Nephron (organoid): ENCODE results near the gene PSMA1.
A peak's percentile ranks its signal among the peaks of the same experiment; 100 is the strongest.

Experiments
- H3K27ac Mint-ChIP-seq, 3 experiments: 2 replicates each; pipeline ENCODE4 v1.8.0; 2020; ENCODE audit warnings: mixed read lengths in 3 of 3, mild to moderate bottlenecking in 2 of 3, moderate library complexity in 1 of 3
- H3K27me3 Mint-ChIP-seq: 2 replicates; pipeline ENCODE4 v1.8.0; 2021; ENCODE audit warnings: low read depth, mild to moderate bottlenecking, moderate library complexity, mixed read lengths
- H3K36me3 Mint-ChIP-seq: 2 replicates; pipeline ENCODE4 v1.8.0; 2020; ENCODE audit warnings: low read depth, mixed read lengths
- H3K4me1 Mint-ChIP-seq: 2 replicates; pipeline ENCODE4 v1.8.0; 2020; ENCODE audit warnings: mixed read lengths
- H3K4me3 Mint-ChIP-seq, 3 experiments: 2 replicates each; pipeline ENCODE4 v1.8.0; 2020; ENCODE audit warnings: mild to moderate bottlenecking in 3 of 3, mixed read lengths in 3 of 3, moderate library complexity in 2 of 3
- H3K9me3 Mint-ChIP-seq: 2 replicates; pipeline ENCODE4 v1.8.0; 2020; ENCODE audit warnings: mixed read lengths
- TF ChIP-seq, protein P1 (sequence below), 3 experiments: fragments of 200-600 bp; sonication (generic); IDR thresholded peaks; one replicate each; pipeline ENCODE4 v1.5.0; 2021; ENCODE audit warnings: antibody characterized with exemption in 3 of 3; ENCODE audit not compliant: unreplicated experiment in 3 of 3

PSMA1 gene

DNA sequence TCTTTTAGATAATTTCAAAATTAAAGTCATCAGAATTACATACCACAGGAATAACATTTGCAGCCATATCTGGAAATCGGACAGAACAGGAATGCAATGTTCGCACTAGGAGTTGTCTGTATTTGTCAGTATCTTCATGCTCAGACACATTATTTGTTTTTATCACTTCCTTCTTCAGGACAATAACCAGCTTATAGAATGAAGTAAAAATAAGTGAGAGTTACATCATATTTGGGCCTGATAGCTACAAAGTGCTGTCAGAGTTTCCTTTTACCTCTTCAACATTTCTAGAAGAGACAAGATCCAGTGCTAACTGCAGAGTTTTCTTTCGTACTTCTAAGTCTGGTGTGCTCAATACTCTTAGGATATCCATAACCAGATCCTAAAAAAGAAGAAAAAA, 39.5 kb downstream of the PSMA1 start:
- Mint-ChIP-seq H3K4me1 (no peaks in the 10 kb centered on the region), H3K9me3 (no peaks in the 10 kb centered on the region), H3K4me3 (no peak overlapping the region), H3K36me3 (peaks cover 64% of the 10 kb centered on the region), H3K27me3 (no peaks in the 10 kb centered on the region), H3K27ac (no peak overlapping the region)
- TF ChIP-seq, protein P1, sequence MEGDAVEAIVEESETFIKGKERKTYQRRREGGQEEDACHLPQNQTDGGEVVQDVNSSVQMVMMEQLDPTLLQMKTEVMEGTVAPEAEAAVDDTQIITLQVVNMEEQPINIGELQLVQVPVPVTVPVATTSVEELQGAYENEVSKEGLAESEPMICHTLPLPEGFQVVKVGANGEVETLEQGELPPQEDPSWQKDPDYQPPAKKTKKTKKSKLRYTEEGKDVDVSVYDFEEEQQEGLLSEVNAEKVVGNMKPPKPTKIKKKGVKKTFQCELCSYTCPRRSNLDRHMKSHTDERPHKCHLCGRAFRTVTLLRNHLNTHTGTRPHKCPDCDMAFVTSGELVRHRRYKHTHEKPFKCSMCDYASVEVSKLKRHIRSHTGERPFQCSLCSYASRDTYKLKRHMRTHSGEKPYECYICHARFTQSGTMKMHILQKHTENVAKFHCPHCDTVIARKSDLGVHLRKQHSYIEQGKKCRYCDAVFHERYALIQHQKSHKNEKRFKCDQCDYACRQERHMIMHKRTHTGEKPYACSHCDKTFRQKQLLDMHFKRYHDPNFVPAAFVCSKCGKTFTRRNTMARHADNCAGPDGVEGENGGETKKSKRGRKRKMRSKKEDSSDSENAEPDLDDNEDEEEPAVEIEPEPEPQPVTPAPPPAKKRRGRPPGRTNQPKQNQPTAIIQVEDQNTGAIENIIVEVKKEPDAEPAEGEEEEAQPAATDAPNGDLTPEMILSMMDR (IDR thresholded peaks at IDR 0.05; ENCODE audit: unreplicated experiment in 3 of 3): no peak

DNA sequence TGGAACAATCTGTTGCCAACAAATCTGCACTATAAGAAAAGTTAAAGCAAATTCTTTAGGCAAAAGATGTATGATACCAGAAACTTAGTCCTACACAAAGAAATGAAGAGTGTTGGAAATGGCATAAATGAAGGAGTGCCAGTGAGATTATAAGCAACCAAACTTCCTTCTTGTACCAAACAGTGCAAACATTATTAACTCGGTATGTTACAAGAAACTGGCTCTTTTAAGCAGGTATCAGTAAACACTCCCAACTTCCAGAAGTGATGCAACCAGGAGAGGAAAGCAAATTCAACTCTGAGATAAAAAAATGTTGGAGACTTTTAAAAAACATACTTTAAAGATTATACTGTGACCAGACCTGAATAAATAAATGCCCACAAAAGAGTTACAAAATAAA, 49.1 kb downstream of the PSMA1 start:
- no peak overlapping the region for H3K27ac Mint-ChIP-seq
- no peaks in the 10 kb centered on the region for H3K27me3 Mint-ChIP-seq
- no peaks in the 10 kb centered on the region for H3K9me3 Mint-ChIP-seq
- TF ChIP-seq, protein P1 (IDR thresholded peaks at IDR 0.05; ENCODE audit: unreplicated experiment in 3 of 3): no peak
- peaks cover 81% of the 10 kb centered on the region for H3K36me3 Mint-ChIP-seq
- no peaks in the 10 kb centered on the region for H3K4me1 Mint-ChIP-seq
- H3K4me3 Mint-ChIP-seq: no peak overlapping the region

DNA sequence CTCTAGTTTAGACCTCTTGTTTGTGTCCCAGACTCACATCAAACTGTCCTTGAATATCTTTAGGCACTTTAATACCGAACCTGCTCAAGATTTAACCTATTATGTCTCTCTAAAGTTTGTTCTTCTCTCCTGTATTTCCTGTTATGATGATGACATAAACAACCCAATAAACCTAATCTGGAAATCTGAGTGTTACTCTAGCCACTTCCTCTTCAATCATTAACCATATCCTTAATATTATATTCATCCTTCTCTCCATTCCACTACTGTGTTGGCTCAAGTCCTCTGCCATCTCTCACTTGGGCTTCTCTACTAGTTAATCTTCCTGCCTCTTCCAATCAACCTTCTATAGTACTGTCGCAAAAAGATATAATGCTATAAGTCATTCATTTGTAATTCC, 56.6 kb downstream of the PSMA1 start:
- Mint-ChIP-seq H3K9me3 (no peaks in the 10 kb centered on the region), H3K27ac (no peak overlapping the region), H3K4me1 (no peaks in the 10 kb centered on the region), H3K27me3 (no peaks in the 10 kb centered on the region), H3K36me3 (peaks cover 42% of the 10 kb centered on the region), H3K4me3 (no peak overlapping the region)
- TF ChIP-seq, protein P1 (IDR thresholded peaks at IDR 0.05; ENCODE audit: unreplicated experiment in 3 of 3): no peak

DNA sequence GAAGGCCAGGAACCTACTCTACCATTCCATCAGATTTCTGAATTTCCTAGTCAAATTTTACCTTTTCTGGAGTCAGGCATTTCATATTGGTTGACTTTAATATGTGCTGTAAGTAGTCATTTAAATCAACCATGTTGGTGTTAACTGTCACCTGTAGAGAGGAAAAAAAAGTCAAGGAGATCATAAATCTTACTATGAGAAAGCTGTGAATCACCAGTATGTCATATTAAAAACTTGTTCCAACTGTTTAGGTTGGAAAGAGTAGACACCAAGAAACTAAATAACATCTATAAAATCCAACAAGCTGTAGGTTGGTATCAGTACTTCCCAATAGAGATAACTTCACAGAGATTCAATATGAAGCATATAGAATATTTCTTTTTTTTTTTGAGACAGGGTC, 60.0 kb downstream of the PSMA1 start:
- no peak overlapping the region for H3K27ac Mint-ChIP-seq
- no peak overlapping the region for H3K4me3 Mint-ChIP-seq
- peaks cover 48% of the 10 kb centered on the region for H3K36me3 Mint-ChIP-seq
- no peaks in the 10 kb centered on the region for H3K4me1 Mint-ChIP-seq
- no peaks in the 10 kb centered on the region for H3K27me3 Mint-ChIP-seq
- TF ChIP-seq, protein P1 (IDR thresholded peaks at IDR 0.05; ENCODE audit: unreplicated experiment in 3 of 3): no peak
- no peaks in the 10 kb centered on the region for H3K9me3 Mint-ChIP-seq

DNA sequence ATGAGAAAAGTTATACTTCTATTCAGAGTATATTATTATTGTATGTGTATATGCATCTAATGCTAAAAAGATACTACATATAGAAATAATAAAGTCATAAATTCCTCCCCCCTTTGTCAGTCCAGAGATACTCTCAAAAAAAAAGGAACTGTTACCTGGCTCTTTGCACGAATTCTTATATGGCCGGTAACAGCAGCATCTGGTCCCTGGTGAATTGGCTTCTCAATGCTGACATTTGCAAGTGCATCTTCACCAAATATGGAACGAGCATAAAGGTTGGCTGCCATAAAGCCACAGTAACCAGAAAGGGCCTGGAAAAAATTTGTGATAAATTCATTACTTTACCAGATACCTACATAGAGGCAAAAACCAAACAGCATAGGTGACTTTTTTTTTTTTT, 61.8 kb downstream of the PSMA1 start:
- Mint-ChIP-seq H3K9me3 (no peaks in the 10 kb centered on the region), H3K27me3 (no peaks in the 10 kb centered on the region), H3K27ac (no peak overlapping the region), H3K4me3 (no peak overlapping the region), H3K4me1 (no peaks in the 10 kb centered on the region), H3K36me3 (peaks cover 48% of the 10 kb centered on the region)
- TF ChIP-seq, protein P1 (IDR thresholded peaks at IDR 0.05; ENCODE audit: unreplicated experiment in 3 of 3): no peak

DNA sequence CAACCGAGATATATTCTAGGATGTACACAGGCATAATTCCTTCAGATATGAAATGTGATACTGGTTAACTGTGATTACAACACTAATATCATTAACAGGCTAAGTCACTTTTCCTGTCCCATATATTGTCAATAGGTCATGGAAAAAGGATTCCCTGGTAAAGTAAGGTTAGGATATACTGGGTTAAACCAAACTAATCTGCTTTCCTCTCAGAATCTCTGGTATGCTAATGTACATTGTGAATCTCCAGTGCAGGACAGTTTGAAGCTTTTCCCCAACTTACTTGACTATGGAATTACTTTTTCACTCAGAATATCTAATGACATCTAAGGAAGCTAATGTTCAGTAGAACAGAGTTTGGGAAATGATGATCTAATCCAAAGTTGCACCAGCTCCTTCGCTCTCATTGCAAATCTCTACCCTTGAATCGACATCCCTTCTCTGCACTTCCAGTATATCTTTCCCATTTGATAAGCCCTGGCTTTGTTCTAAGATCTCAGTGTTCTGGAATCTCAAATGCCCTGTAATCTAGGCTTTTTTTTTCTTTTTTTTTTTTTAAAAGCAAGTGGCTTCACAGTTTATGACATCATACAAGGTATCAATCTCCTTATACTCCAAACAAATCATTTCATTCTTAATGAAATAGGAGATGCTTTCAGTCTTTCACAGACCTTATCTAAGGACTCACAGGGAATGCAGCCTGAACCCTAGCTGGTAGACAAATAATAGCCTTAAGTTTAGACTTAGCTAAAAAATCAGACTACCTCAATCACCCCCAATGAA, 64.3 kb downstream of the PSMA1 start:
- Mint-ChIP-seq H3K9me3 (no peaks in the 10 kb centered on the region), H3K27ac (peak overlapping the region in 1 of 3 experiments; percentile 44)
- TF ChIP-seq, protein P1 (IDR thresholded peaks at IDR 0.05; ENCODE audit: unreplicated experiment in 3 of 3): no peak

More for the DNA sequence above, 64.3 kb downstream of the PSMA1 start:
- H3K27me3 Mint-ChIP-seq: peaks cover 3% of the 10 kb centered on the region
- H3K4me1 Mint-ChIP-seq: no peaks in the 10 kb centered on the region
- H3K36me3 Mint-ChIP-seq: peaks cover 52% of the 10 kb centered on the region
- no peak overlapping the region for H3K4me3 Mint-ChIP-seq
